ENCODE measurements around the gene ZBTB7C. TPM values are rescaled to one million over a fixed set of nuclear protein-coding genes. Genes with fewer than 3 reads are reported as not detected.

The ZBTB7C gene
- total RNA-seq, 1 experiment from 2014 or later, result 0.18 TPM

DNA sequence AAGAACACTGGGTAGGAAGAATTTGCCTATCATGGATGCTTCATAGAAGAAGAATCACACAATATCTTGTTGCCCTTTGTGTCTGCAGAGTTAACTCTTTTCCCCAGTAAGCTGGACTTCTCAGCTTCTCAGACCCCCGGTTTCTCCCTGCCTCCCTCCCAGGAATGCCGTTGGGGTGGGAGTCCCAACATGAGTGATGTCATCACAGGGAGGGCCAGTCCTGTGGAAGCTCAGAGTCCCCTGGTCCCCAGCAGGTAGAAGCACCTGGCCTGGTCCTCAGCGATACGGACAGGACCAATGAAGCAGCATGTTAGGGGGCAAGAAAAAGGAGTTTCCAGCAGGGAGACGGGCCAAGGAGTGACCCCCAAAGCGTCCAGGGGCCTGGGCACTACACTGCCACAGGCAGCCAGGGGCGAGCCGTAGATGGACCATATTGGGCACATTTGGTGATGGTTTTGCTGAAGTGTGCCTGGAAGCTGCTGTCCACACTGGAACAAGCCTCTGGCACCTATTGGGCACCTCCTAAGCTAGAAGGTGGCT lies 242.8 kb downstream of the ZBTB7C start:
- no peak for TF ChIP-seq CTCF (IDR thresholded peaks at IDR 0.05; ENCODE audit: insufficient read depth in 1 of 2, low read depth in 1 of 2, low read length in 1 of 2, severe bottlenecking in 1 of 2, unreplicated experiment in 1 of 2)
- H3K9me3 Mint-ChIP-seq (ENCODE audit: unreplicated experiment), result no peaks in the 10 kb centered on the region
- no peak overlapping the region for H3K27ac Mint-ChIP-seq (ENCODE audit: unreplicated experiment)
- no TSS peak for BruUV-seq (replicated peaks)
- no peak overlapping the region for H3K4me3 Mint-ChIP-seq (ENCODE audit: unreplicated experiment)
- intact Hi-C loops (cut with micrococcal nuclease; ENCODE audit: unreplicated experiment), result no loop called here
- H3K27me3 ChIP-seq (replicated peaks; ENCODE audit: control insufficient read depth, insufficient read depth, low read length), result no peaks in the 10 kb centered on the region
- no peaks in the 10 kb centered on the region for H3K36me3 ChIP-seq (ENCODE audit: control insufficient read depth, insufficient read depth, low read length)
- H3K4me3 ChIP-seq (ENCODE audit: low read depth, low read length), result no peak overlapping the region
- H3K4me1 ChIP-seq, result no peaks in the 10 kb centered on the region
- H3K27me3 Mint-ChIP-seq (ENCODE audit: insufficient read depth, unreplicated experiment), result no peaks in the 10 kb centered on the region
- H3K36me3 Mint-ChIP-seq (ENCODE audit: insufficient read depth, unreplicated experiment), result no peaks in the 10 kb centered on the region
- H3K9me3 ChIP-seq, result no peaks in the 10 kb centered on the region
- no peak for DNase-seq
- ChIA-PET POLR2A (no interaction called here), CTCF (no interaction called here)
- no peaks in the 10 kb centered on the region for H3K4me1 Mint-ChIP-seq (ENCODE audit: low read depth, unreplicated experiment)

DNA sequence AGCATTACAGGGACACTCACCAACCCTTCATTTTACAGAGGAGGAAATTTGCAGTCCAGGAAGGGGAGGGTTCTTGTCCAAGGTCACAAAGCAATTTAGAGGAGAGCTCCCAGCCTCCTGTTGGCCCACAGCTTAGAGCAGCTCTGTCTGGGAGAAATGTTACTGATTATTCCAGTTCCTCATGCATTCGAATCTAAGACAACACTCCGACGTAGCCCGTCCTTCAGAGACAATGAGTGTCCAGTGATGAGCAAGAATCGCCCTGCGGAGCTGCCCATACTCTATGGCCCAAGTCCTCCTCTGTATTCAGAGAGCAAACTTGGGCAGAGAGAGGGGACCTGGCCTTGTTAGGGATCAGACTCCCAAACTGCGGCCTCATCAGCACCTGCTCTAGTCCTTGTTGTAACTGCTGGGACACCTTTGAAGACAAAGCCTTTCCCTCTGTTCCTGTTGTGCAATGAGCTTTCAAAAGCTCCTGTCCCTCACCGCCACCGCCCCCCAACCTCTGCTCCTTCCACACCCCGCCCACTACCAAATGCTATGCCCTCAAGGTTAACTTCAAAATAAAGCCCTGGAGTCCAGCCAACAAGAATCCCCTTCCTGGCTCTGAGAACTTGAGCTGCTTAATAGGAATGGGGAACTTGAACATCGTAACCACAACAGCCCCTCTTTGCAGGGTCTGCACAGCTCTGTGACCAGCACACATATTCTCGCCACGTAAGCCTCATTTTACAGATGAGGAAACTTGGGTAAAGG lies 243.9 kb downstream of the ZBTB7C start:
- Mint-ChIP-seq H3K9me3 (ENCODE audit: unreplicated experiment) (no peaks in the 10 kb centered on the region), H3K4me3 (ENCODE audit: unreplicated experiment) (no peak overlapping the region), H3K4me1 (ENCODE audit: low read depth, unreplicated experiment) (no peaks in the 10 kb centered on the region), H3K27me3 (ENCODE audit: insufficient read depth, unreplicated experiment) (no peaks in the 10 kb centered on the region), H3K36me3 (ENCODE audit: insufficient read depth, unreplicated experiment) (no peaks in the 10 kb centered on the region), H3K27ac (ENCODE audit: unreplicated experiment) (no peak overlapping the region)
- no peak for DNase-seq
- Histone ChIP-seq H3K4me3 (ENCODE audit: low read depth, low read length) (no peak overlapping the region), H3K4me1 (no peaks in the 10 kb centered on the region), H3K36me3 (ENCODE audit: control insufficient read depth, insufficient read depth, low read length) (no peaks in the 10 kb centered on the region), H3K27me3 (replicated peaks; ENCODE audit: control insufficient read depth, insufficient read depth, low read length) (no peaks in the 10 kb centered on the region), H3K9me3 (no peaks in the 10 kb centered on the region)
- CTCF ChIA-PET, result interaction anchor here (0.6 kb wide), 1 partner anchor 548 kb away, joined by 3 read pairs; no protein-coding TSS in a partner anchor
- POLR2A ChIA-PET, result interaction anchor here (0.5 to 0.6 kb wide), 2 partner anchors 241 to 392 kb away, joined by 3 to 11 read pairs; no protein-coding TSS in a partner anchor
- intact Hi-C loops (cut with micrococcal nuclease; ENCODE audit: unreplicated experiment), result no loop called here
- no TSS peak for BruUV-seq (replicated peaks)
- TF ChIP-seq CTCF (IDR thresholded peaks at IDR 0.05; ENCODE audit: insufficient read depth in 1 of 2, low read depth in 1 of 2, low read length in 1 of 2, severe bottlenecking in 1 of 2, unreplicated experiment in 1 of 2), result no peak

- no peaks in the 10 kb centered on the region for H3K4me1 ChIP-seq
- DNase-seq, result no peak
- no TSS peak for BruUV-seq (replicated peaks)
- no peaks in the 10 kb centered on the region for H3K36me3 ChIP-seq (ENCODE audit: control insufficient read depth, insufficient read depth, low read length)
- intact Hi-C loops (cut with micrococcal nuclease; ENCODE audit: unreplicated experiment), result no loop called here
- Mint-ChIP-seq H3K27me3 (ENCODE audit: insufficient read depth, unreplicated experiment) (no peaks in the 10 kb centered on the region), H3K9me3 (ENCODE audit: unreplicated experiment) (no peaks in the 10 kb centered on the region), H3K36me3 (ENCODE audit: insufficient read depth, unreplicated experiment) (no peaks in the 10 kb centered on the region), H3K4me1 (ENCODE audit: low read depth, unreplicated experiment) (no peaks in the 10 kb centered on the region), H3K4me3 (ENCODE audit: unreplicated experiment) (no peak overlapping the region), H3K27ac (ENCODE audit: unreplicated experiment) (no peak overlapping the region)
- H3K9me3 ChIP-seq, result no peaks in the 10 kb centered on the region
- TF ChIP-seq CTCF (IDR thresholded peaks at IDR 0.05; ENCODE audit: insufficient read depth in 1 of 2, low read depth in 1 of 2, low read length in 1 of 2, severe bottlenecking in 1 of 2, unreplicated experiment in 1 of 2), result no peak
- ChIA-PET CTCF (interaction anchor here (0.6 kb wide), 1 partner anchor 549 kb away, joined by 3 read pairs; no protein-coding TSS in a partner anchor), POLR2A (no interaction called here)
- no peaks in the 10 kb centered on the region for H3K27me3 ChIP-seq (replicated peaks; ENCODE audit: control insufficient read depth, insufficient read depth, low read length)
- no peak overlapping the region for H3K4me3 ChIP-seq (ENCODE audit: low read depth, low read length)
Observed at GRCh38 chr18:48164701-48165100, 244.5 kb downstream of the ZBTB7C start.
